ENCODE measurements around the gene ATRX. TPM values are rescaled to one million over a fixed set of nuclear protein-coding genes. Genes with fewer than 3 reads are reported as not detected.
"Not testable (repeated sequence)": the region's sequence is repeated elsewhere in the genome, so short reads cannot be mapped to it uniquely, and the experiment has no call there.

ATRX gene
- total RNA-seq, 1 donor from 2014 or later = 70.9 TPM

GRCh38 chrX:77622672-77623071 lies 163.3 kb downstream of the ATRX start:
- no peak for DNase-seq (ENCODE audit: extremely low read depth, low read depth, low spot score)

GRCh38 chrX:77622233-77622632 lies 163.8 kb downstream of the ATRX start:
- DNase-seq (ENCODE audit: extremely low read depth, low read depth, low spot score) = no peak

DNA sequence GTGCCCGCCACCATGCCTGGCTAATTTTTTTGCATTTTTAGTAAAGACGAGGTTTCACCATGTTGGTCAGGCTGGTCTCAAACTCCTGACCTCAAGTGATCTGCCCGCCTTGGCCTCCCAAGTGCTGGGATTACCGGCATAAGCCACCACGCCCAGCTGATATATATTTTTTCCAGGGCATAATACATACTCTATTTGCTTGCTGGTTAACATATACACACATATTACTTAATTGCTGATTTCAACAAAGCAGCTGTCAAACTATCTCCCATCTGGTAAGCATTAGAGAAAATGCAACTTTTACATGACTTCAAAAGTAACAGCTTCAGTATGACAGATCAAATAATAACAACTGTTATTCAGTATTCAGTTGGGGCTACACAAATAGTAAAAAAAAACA lies 164.6 kb downstream of the ATRX start:
- not testable (repeated sequence) for DNase-seq (ENCODE audit: extremely low read depth, low read depth, low spot score)

DNA sequence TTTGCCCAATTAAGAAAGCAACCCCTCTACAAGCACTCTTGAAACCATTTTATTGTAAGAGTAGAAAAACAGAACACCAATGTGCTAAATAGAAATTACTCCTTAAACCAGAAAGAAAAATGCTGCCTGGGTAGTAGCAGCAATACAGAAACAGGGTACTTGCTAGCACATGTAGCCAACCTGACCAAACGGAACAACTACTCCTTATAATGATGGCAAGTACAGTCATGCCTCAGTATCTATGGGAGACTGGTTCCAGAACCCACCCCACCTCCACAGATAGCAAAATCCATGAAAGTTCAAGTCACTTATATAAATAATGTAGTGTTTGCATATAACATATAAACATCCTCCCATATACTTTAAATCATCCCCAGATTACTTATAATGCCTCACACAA lies 168.8 kb downstream of the ATRX start:
- no peak for DNase-seq (ENCODE audit: extremely low read depth, low read depth, low spot score)

- DNase-seq (ENCODE audit: extremely low read depth, low read depth, low spot score) = no peak
These were observed 182.2 kb downstream of the ATRX start for GRCh38 chrX:77603635-77604336.

DNA sequence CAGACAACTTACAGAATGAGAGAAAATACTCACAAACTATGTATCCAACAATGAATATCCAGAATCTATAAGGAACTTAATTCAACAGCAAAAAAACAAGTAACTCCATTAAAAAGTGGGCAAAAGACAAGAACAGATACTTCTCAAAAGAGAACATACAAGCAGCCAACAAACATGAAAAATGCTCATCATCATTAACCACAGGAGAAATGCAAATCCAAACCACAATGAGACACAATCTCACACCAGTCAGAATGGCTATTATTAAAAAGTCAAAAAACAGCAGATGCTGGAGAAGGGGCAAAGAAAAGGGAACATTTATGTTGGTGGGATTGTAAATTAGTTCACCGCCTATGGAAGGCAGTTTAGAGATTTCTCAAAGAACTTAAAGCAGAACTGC lies 188.5 kb downstream of the ATRX start:
- no peak for DNase-seq (ENCODE audit: extremely low read depth, low read depth, low spot score)

GRCh38 chrX:77597090-77597489 lies 188.9 kb downstream of the ATRX start:
- DNase-seq (ENCODE audit: extremely low read depth, low read depth, low spot score) = no peak

DNA sequence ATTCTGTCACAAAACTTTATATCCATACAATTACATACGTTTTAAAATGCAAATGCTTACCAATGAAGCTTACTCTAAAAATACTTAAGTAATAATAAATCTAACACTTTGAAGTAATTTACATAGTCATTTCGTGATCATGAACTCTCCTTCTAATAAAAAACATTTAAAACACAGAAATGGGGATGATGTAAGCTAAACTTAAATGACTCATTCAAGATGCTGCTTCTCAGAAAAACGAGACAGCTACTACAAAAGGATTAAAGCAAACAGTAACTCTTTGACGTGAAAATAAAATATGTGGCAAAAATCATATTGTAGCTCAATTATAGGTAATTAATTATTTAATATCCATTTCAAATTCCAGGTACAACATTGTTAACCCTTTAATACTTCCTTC lies 190.2 kb downstream of the ATRX start:
- no peak for DNase-seq (ENCODE audit: extremely low read depth, low read depth, low spot score)

DNA sequence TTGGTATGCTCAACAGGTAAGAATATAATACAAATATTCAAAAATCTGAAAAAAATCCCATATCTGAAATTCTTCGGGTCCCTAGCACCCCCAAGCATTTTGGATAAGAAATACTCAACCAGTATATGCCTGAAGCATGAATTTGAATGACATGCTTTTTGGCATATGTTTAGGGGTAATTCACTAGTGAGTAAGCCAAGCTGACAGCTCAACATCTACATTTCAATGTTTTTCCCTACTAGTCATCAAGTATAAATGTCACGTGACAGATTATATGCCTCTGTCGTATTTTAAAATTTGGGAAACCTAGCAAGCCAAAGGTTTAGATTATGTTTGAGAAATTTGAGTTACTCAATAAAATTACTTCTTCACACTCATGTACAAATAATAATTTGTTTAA lies 213.7 kb downstream of the ATRX start:
- DNase-seq (ENCODE audit: extremely low read depth, low read depth, low spot score) = no peak

DNA sequence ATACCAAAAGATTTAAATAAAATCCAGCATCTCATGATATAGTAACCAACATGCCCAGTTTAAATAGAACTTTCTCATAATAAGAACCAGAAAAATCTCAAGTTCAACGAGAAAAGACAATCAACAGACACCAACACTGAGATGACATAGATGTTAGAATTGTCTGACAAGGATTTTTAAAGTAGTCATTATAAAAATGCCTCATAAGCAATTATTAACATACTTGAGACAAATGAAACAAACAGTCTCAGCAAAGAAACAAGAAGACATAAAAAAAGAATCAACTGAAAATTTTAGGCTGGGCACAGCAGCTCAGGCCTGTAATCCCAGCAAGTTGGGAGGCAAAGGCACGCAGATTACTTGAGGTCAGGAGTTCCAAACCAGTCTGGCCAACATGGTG lies 220.7 kb downstream of the ATRX start:
- no peak for DNase-seq (ENCODE audit: extremely low read depth, low read depth, low spot score)

DNA sequence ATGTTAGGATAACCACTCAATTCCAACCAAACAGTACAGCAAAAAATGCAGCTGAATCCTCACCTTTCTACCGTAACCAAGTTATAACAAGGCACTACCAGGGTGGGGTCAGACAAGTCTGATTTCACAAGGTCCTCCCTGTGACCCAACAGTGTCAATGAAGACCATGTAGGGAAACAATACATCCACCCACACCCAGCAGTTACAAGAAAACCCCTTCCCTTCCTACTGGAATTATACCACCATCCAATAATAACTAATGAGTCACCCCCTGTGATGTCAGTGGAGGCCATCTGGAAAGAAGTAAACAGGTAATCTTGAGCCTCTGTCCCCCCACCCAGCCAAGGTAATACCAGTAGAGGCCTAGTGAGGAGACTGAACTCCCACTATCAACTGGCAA lies 221.2 kb downstream of the ATRX start:
- DNase-seq (ENCODE audit: extremely low read depth, low read depth, low spot score) = no peak

- no peak for DNase-seq (ENCODE audit: extremely low read depth, low read depth, low spot score)
These were observed 224.6 kb downstream of the ATRX start for GRCh38 chrX:77561372-77561771.

- no peak for DNase-seq (ENCODE audit: extremely low read depth, low read depth, low spot score)
These were observed 229.7 kb downstream of the ATRX start for GRCh38 chrX:77556276-77556675.

- no peak for DNase-seq (ENCODE audit: extremely low read depth, low read depth, low spot score)
These were observed 237.3 kb downstream of the ATRX start for GRCh38 chrX:77548751-77549150.

- not testable (repeated sequence) for DNase-seq (ENCODE audit: extremely low read depth, low read depth, low spot score)
These were observed 246.2 kb downstream of the ATRX start for GRCh38 chrX:77539778-77540177.

DNA sequence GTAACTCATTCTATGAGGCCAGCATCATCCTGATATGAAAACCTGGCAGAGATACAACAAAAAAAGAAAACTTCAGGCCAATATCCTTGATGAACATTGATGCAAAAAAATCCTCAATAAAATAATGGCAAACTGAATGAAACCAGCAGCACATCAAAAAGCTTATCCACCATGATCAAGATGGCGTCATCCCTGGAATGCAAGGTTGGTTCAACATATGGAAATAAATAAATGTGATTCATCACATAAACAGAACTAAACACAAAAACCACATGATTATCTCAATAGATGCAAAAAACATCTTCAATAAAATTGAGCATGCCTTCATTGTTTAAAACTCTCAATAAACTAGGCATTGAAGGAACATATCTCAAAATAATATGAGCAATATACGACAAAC lies 254.8 kb downstream of the ATRX start:
- DNase-seq (ENCODE audit: extremely low read depth, low read depth, low spot score) = not testable (repeated sequence)

DNA sequence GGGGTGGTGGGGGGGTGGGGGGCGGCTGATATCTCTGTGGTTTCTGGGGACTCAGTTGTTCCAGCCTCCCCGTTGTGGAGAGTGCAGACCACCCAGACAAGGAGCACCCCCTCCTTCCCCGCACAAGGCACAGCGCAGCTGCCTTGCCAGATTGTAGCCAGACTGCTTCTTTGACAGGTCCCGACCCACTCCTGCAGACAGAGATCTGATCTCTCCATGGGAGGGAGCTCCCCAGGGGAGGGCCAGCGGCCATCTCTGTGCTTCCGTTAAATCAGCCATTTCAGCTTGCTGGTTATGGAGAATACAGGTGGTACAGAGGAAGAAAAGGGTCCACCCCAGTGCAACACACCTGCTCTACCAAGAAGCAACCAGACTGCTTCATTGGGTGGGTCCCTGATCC lies 258.0 kb downstream of the ATRX start:
- no peak for DNase-seq (ENCODE audit: extremely low read depth, low read depth, low spot score)

DNA sequence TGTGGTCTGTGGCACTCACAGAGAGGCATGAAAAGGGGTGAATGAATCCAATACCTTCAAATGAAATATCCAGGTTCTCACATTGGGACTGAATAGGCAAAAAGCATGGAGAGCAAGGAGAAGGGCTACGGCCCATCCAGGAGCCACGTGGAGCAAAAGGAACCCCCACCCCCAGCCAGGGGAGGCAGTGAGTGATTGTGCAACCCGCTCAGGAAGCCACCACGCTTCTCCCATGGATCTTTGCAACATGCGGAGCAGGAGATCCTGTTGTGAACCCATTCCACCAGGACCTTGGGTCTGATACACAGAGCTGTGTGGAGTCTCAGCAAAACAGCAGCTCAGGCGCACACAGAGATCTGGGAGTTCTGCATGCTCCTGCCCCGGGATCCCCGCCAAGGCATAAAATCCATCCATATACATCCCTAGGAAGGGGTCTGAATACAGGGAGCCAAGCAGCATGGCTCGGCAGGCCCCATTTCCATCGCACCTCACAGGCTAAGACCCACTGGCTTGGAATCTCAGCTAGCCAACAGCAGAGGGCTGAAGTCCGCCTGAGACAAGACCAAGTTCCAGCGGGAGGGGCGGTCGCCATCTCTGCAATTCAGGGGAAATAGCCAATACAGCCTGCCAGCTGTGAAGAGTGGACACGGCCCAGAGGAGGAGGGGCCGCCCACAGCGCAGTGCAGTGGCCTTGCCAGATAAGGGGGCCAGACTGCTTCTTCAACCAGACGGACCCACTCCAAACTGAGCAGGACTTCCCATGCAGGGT lies 258.6 kb downstream of the ATRX start:
- no peak for DNase-seq (ENCODE audit: extremely low read depth, low read depth, low spot score)

GRCh38 chrX:77519765-77520164 lies 266.3 kb downstream of the ATRX start:
- DNase-seq (ENCODE audit: extremely low read depth, low read depth, low spot score) = no peak

DNA sequence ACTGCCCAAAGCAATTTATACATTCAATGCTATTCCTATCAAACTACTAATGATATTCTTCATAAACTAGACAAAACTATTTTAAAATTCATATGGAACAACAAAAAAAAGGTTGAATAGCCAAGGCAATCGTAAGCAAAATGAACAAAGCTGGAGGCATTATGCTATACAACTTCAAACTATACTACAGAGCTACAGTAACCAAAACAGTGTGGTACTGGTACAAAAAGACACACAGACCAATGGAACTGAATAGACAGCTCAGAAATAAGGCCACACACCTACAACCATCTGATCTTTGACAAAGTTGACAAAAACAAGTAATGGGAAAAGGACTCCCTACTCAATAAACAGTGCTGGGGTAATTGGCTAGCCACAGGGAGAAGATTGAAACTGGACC lies 271.8 kb downstream of the ATRX start:
- no peak for DNase-seq (ENCODE audit: extremely low read depth, low read depth, low spot score)

GRCh38 chrX:77510007-77510406 lies 276.0 kb downstream of the ATRX start:
- no peak for DNase-seq (ENCODE audit: extremely low read depth, low read depth, low spot score)

- DNase-seq (ENCODE audit: extremely low read depth, low read depth, low spot score) = no peak
These were observed 280.8 kb downstream of the ATRX start for GRCh38 chrX:77505227-77505626.
